Smooth muscle cell (in vitro differentiated cells): ENCODE measurements around the gene TRH. TPM values are rescaled to one million over a fixed set of nuclear protein-coding genes. Genes with fewer than 3 reads are reported as not detected.

Experiments
- DNase-seq: peaks from one replicate; lab custom pipeline; 2025; ENCODE audit not compliant: unreplicated experiment; lab: John Stamatoyannopoulos, UW
- H2AFZ ChIP-seq: fragments of 200-600 bp; sonication (generic); 2 replicates; pipeline ENCODE4 v1.6.0; 2016; ENCODE audit warnings: antibody characterized with exemption, low read depth, mild to moderate bottlenecking
- H3F3A ChIP-seq: fragments of 200-600 bp; sonication (generic); 2 replicates; pipeline ENCODE4 v1.6.0; 2017; ENCODE audit warnings: antibody characterized with exemption, low read depth
- H3K27ac ChIP-seq: fragments of 200-600 bp; sonication (generic); 2 replicates; pipeline ENCODE4 v1.5.1; 2016; ENCODE audit warnings: low read depth, mild to moderate bottlenecking
- H3K27me3 ChIP-seq: fragments of 200-600 bp; sonication (generic); 2 replicates; pipeline ENCODE4 v1.6.1; 2016; ENCODE audit warnings: low read depth, mild to moderate bottlenecking
- H3K36me3 ChIP-seq: fragments of 200-600 bp; sonication (generic); 2 replicates; pipeline ENCODE4 v1.5.1; 2016; ENCODE audit warnings: low read depth
- H3K4me1 ChIP-seq: fragments of 200-600 bp; sonication (generic); 2 replicates; pipeline ENCODE4 v1.5.1; 2016; ENCODE audit warnings: low read depth
- H3K4me2 ChIP-seq: fragments of 200-600 bp; sonication (generic); 2 replicates; pipeline ENCODE4 v1.6.0; 2016; ENCODE audit warnings: mild to moderate bottlenecking
- H3K4me3 ChIP-seq: fragments of 200-600 bp; sonication (generic); 2 replicates; pipeline ENCODE4 v1.5.1; 2016; ENCODE audit warnings: mild to moderate bottlenecking
- H3K79me2 ChIP-seq: fragments of 200-600 bp; sonication (generic); 2 replicates; pipeline ENCODE4 v1.6.0; 2016; ENCODE audit warnings: low read depth, mild to moderate bottlenecking
- H3K9ac ChIP-seq: fragments of 200-600 bp; sonication (generic); 2 replicates; pipeline ENCODE4 v1.6.0; 2016; ENCODE audit warnings: low read depth
- H3K9me3 ChIP-seq: fragments of 200-600 bp; sonication (generic); replicated peaks from 2 replicates; pipeline ENCODE4 v1.5.1; 2016; ENCODE audit warnings: low read depth
- H4K20me1 ChIP-seq: fragments of 200-600 bp; sonication (generic); 2 replicates; pipeline ENCODE4 v1.6.0; 2016; ENCODE audit warnings: low read depth
- CTCF ChIP-seq: fragments of 200-600 bp; sonication (generic); IDR thresholded peaks from 2 replicates; pipeline ENCODE4 v1.5.1; 2017; ENCODE audit warnings: borderline replicate concordance, mild to moderate bottlenecking, antibody characterized with exemption; ENCODE audit not compliant: insufficient read depth, poor library complexity, severe bottlenecking
- WGBS: methylation state at CpG from one replicate; pipeline ENCODE4 v1.1.7; 2016; ENCODE audit warnings: low lambda C conversion rate; 5-methylcytosine and 5-hydroxymethylcytosine counted together
- polyA plus RNA-seq: library from polyadenylated mRNA; unstranded; fragments of >200 nt; fragmentation: Nextera tagmentation; extraction: Ambion mirVana; gene quantifications from 2 replicates; pipeline ENCODE4 v1.2.1, GENCODE V29; 2016
- total RNA-seq: library from RNA; depleted of rRNA; stranded (reverse); fragments of >200 nt; gene quantifications from 2 replicates; pipeline ENCODE4 v1.2.3, GENCODE V29; 2014

The TRH gene
- total and polyA plus RNA-seq, 2 experiments from 2014 or later, result not detected

GRCh38 chr3:129966876-129967275 lies 7.6 kb upstream of the TRH start:
- Histone ChIP-seq H3F3A (no peaks in the 10 kb centered on the region), H3K4me1 (peaks cover 16% of the 10 kb centered on the region), H3K79me2 (no peaks in the 10 kb centered on the region), H3K27ac (no peak overlapping the region), H3K27me3 (peaks cover 43% of the 10 kb centered on the region), H3K4me2 (no peak overlapping the region), H3K9ac (no peak overlapping the region), H4K20me1 (no peaks in the 10 kb centered on the region), H3K4me3 (no peak overlapping the region), H2AFZ (no peak overlapping the region), H3K36me3 (no peaks in the 10 kb centered on the region), H3K9me3 (no peaks in the 10 kb centered on the region)
- no peak for DNase-seq
- WGBS, result 78% methylated on average over 4 of the region's 4 CpGs
- no peak for TF ChIP-seq CTCF

- Histone ChIP-seq H4K20me1 (no peaks in the 10 kb centered on the region), H3F3A (no peaks in the 10 kb centered on the region)
- WGBS, result 55% methylated on average over 5 of the region's 5 CpGs
These were observed 6.8 kb upstream of the TRH start for GRCh38 chr3:129967761-129968160.

GRCh38 chr3:129971351-129972052 lies 3.0 kb upstream of the TRH start:
- H3K27me3 ChIP-seq, result peaks cover 85% of the 10 kb centered on the region

More at GRCh38 chr3:129967761-129968160, 6.8 kb upstream of the TRH start:
- H3K27me3 ChIP-seq, result peaks cover 49% of the 10 kb centered on the region
- H2AFZ ChIP-seq, result no peak overlapping the region
- H3K36me3 ChIP-seq, result no peaks in the 10 kb centered on the region
- DNase-seq, result no peak
- H3K4me3 ChIP-seq, result no peak overlapping the region
- no peaks in the 10 kb centered on the region for H3K79me2 ChIP-seq
- no peak overlapping the region for H3K27ac ChIP-seq
- H3K4me2 ChIP-seq, result no peak overlapping the region
- no peak overlapping the region for H3K9ac ChIP-seq
- TF ChIP-seq CTCF, result no peak
- no peaks in the 10 kb centered on the region for H3K9me3 ChIP-seq
- H3K4me1 ChIP-seq, result peaks cover 16% of the 10 kb centered on the region

More at GRCh38 chr3:129971351-129972052, 3.0 kb upstream of the TRH start:
- no peak for DNase-seq
- 28% methylated on average over 8 of the region's 8 CpGs for WGBS
- no peaks in the 10 kb centered on the region for H3K79me2 ChIP-seq
- no peak overlapping the region for H3K4me2 ChIP-seq
- H3K4me3 ChIP-seq, result no peak overlapping the region
- no peaks in the 10 kb centered on the region for H3F3A ChIP-seq
- H3K36me3 ChIP-seq, result no peaks in the 10 kb centered on the region
- H3K9ac ChIP-seq, result no peak overlapping the region
- TF ChIP-seq CTCF, result no peak
- no peak overlapping the region for H2AFZ ChIP-seq
- H3K4me1 ChIP-seq, result peaks cover 11% of the 10 kb centered on the region
- H3K27ac ChIP-seq, result no peak overlapping the region
- no peaks in the 10 kb centered on the region for H4K20me1 ChIP-seq
- no peaks in the 10 kb centered on the region for H3K9me3 ChIP-seq
